Endothelial cell of umbilical vein (primary cell): ENCODE data around the gene ZNF814.

Source experiments
- CTCF ChIP-seq, 2 donors: IDR thresholded peaks; 1 replicate in 1 of 2; 2 replicates in 1 of 2; pipeline ENCODE4 v1.5.1; 2011; ENCODE audit warnings: low read length in 2 of 2, mild to moderate bottlenecking in 2 of 2, moderate library complexity in 2 of 2, control low read depth in 1 of 2, inconsistent platforms in 1 of 2, low read depth in 1 of 2; ENCODE audit not compliant: insufficient read depth in 1 of 2; ENCODE audit errors: extremely low read depth in 1 of 2
- EZH2 ChIP-seq: IDR thresholded peaks from 2 replicates; pipeline ENCODE4 v1.6.1; 2012; ENCODE audit warnings: borderline replicate concordance, low read depth, mild to moderate bottlenecking, moderate library complexity, low read length, inconsistent platforms; ENCODE audit not compliant: severe bottlenecking
- FOS ChIP-seq: IDR thresholded peaks from 2 replicates; pipeline ENCODE4 v1.6.1; 2011; ENCODE audit warnings: mild to moderate bottlenecking, low read length, moderate library complexity, borderline replicate concordance; ENCODE audit not compliant: insufficient read depth
- GATA2 ChIP-seq: IDR thresholded peaks from 2 replicates; pipeline ENCODE4 v1.7.0; 2011; ENCODE audit warnings: low read depth, mild to moderate bottlenecking, moderate library complexity, mixed read lengths, low read length; ENCODE audit not compliant: insufficient read length, insufficient read depth
- JUN ChIP-seq: IDR thresholded peaks from 2 replicates; pipeline ENCODE4 v1.6.1; 2011; ENCODE audit warnings: borderline replicate concordance, low read depth; ENCODE audit not compliant: insufficient read length, insufficient read depth
- MAX ChIP-seq: IDR thresholded peaks from 2 replicates; pipeline ENCODE4 v1.6.1; 2011; ENCODE audit not compliant: insufficient read depth, insufficient read length
- POLR2A ChIP-seq: IDR thresholded peaks from 2 replicates; pipeline ENCODE4 v1.6.1; 2012; ENCODE audit warnings: low read depth, mild to moderate bottlenecking, control low read depth, low read length
- POLR2AphosphoS5 ChIP-seq: IDR thresholded peaks from 2 replicates; pipeline ENCODE4 v1.6.1; 2012; ENCODE audit warnings: low read depth, mild to moderate bottlenecking, control low read depth, low read length, moderate library complexity; ENCODE audit not compliant: insufficient read depth

DNA sequence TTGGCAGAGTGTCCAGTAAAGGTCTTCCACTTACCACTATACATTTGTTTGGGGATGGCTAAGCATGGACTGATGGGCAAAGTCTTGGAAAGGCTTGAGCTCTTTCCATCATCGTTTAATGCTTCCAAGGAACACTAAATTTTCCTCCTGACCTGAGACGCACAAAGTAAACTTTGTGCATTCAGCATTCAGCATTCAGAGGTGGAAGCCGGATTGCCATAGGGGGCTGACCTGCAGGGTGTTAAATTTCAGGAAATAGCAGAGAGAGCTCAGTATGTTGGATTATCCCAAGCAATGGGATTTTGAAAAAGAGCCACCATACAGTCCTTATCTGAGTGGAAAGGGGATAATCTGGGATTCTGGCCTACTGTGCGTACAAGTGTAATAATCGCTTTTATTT is 88.1 kb downstream of the ZNF814 start:
- TF ChIP-seq POLR2A = no peak
- no peak for TF ChIP-seq CTCF (IDR thresholded peaks at IDR 0.05; ENCODE audit: extremely low read depth in 1 of 2, insufficient read depth in 1 of 2, low read depth in 1 of 2, low read length in 2 of 2)
- TF ChIP-seq MAX = no peak
- no peak for TF ChIP-seq POLR2AphosphoS5
- no peak for TF ChIP-seq EZH2
- no peak for TF ChIP-seq JUN
- no peak for TF ChIP-seq GATA2
- TF ChIP-seq FOS = no peak
